Transverse colon (tissue), 4 donors: Measurements from ENCODE around the gene DCTN5. TPM values are rescaled to one million over a fixed set of nuclear protein-coding genes. Genes with fewer than 3 reads are reported as not detected.

Experiments used
- DNase-seq: peaks from one replicate; pipeline ENCODE4 v3.0.0-alpha.2; 2019
- H3K27ac ChIP-seq, 4 donors: fragments of 200-600 bp; sonication (generic); 2 replicates each; pipeline ENCODE4 v1.5.1; 2016 to 2018; ENCODE audit warnings: inconsistent platforms in 4 of 4
- H3K27me3 ChIP-seq: fragments of 200-600 bp; sonication (generic); 2 replicates; pipeline ENCODE4 v1.5.1; 2017; ENCODE audit warnings: inconsistent platforms
- H3K36me3 ChIP-seq, 4 donors: fragments of 200-600 bp; sonication (generic); 2 replicates each; pipeline ENCODE4 v1.5.1; 2017 to 2019; ENCODE audit warnings: inconsistent platforms in 4 of 4
- H3K4me1 ChIP-seq, 4 donors: fragments of 200-600 bp; sonication (generic); 2 replicates each; pipeline ENCODE4 v1.5.1; 2017 to 2020; ENCODE audit warnings: inconsistent platforms in 4 of 4
- H3K4me3 ChIP-seq, 4 donors: fragments of 200-600 bp; sonication (generic); 1 replicate in 1 of 4; 2 replicates in 3 of 4; pipeline versions ENCODE4 v1.5.1 to v1.6.1; 2017 to 2019; ENCODE audit warnings: inconsistent platforms in 4 of 4
- H3K9me3 ChIP-seq, 2 donors: fragments of 200-600 bp; sonication (generic); 2 replicates each; pipeline ENCODE4 v1.5.1; 2017 to 2019; ENCODE audit warnings: inconsistent platforms in 2 of 2
- EP300 ChIP-seq: sonication (generic); formaldehyde crosslinking; IDR thresholded peaks from one replicate; pipeline ENCODE4 v1.6.1; 2017; ENCODE audit warnings: antibody characterized with exemption, low read depth
- POLR2A ChIP-seq: fragments of 450-650 bp; IDR thresholded peaks from one replicate; pipeline ENCODE4 v1.6.1; 2016; ENCODE audit warnings: antibody characterized with exemption, mild to moderate bottlenecking, moderate library complexity
- POLR2AphosphoS5 ChIP-seq, 3 donors: sonication (generic); formaldehyde crosslinking; IDR thresholded peaks; one replicate each; pipeline ENCODE4 v1.6.1; 2016; ENCODE audit warnings: antibody characterized with exemption in 3 of 3
- WGBS, 2 donors: methylation state at CpG; one replicate each; pipeline ENCODE4 v1.1.5; 2018; ENCODE audit warnings: low coverage in 1 of 2; 5-methylcytosine and 5-hydroxymethylcytosine counted together
- in situ Hi-C, 4 donors: fragments of 200-750 bp; cut with MboI; loops; one replicate each; pipeline versions ENCODE4 v1.15.0 to v1.15.1; 2017; ENCODE audit warnings: low sequenced_read_pairs in 3 of 4, low pct_ligation_motif_present in 1 of 4, low pct_unique_long_range_greater_than_20kb in 1 of 4
- intact Hi-C: fragments of 100-400 bp; cut with DNase I; formaldehyde crosslinking; loops from one replicate; pipeline ENCODE4 v1.15.1; 2023; ENCODE audit warnings: low total_unique reads
- total RNA-seq, 4 donors: library from RNA; depleted of rRNA; stranded (reverse); fragments of >200 nt; gene quantifications; one replicate each; pipeline ENCODE4 v1.1.0, GENCODE V29; 2016
- TF ChIP-seq, protein P1 (sequence below), 5 experiments: fragments of 200-600 bp in 3 of 5; fragments of 450-650 bp in 2 of 5; sonication (generic) in 3 of 5; IDR thresholded peaks; 1 replicate in 2 of 5; 2 replicates in 3 of 5; pipeline ENCODE4 v1.5.1; 2016 to 2017; ENCODE audit warnings: antibody characterized with exemption in 5 of 5, inconsistent platforms in 3 of 5, mild to moderate bottlenecking in 2 of 5, moderate library complexity in 1 of 5

DCTN5 gene
- total RNA-seq, 4 donors from 2014 or later: 8.0 to 52.2 (median 37.5) TPM

DNA sequence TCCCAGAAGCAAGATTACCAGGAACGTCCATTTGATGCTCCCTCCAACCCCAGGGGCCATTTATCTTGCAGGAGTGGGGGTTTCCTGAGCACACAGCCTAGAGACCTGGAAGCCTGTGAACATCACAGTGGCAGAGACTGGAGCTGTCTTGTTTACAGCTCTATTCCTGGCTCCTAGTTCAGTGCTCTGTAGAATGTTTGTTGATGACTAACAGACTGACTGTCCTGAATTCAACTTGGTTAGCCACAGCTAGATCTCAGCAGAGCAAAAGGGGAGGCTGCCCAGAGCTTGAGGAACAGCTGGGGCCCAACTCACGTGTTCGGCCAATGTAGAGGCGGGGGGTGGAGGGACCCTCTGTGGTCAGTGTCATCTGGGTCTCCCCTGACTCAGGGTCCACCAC is 65.2 kb downstream of the DCTN5 start:
- no peak for DNase-seq
- no peak for TF ChIP-seq POLR2A
- no peak for TF ChIP-seq POLR2AphosphoS5 (IDR thresholded peaks at IDR 0.05)
- TF ChIP-seq EP300: no peak
- peaks cover 0 to 6% (median 0%) of the 10 kb centered on the region in 4 donors for H3K36me3 ChIP-seq
- peaks cover 0 to 6% (median under 1%) of the 10 kb centered on the region in 4 donors for H3K4me1 ChIP-seq
- H3K27ac ChIP-seq: no peak overlapping the region
- WGBS, 2 donors: 77% methylated on average over 4 of the region's 4 CpGs; no CpG with 5 or more reads in 1 of the 2 donors
- H3K9me3 ChIP-seq: no peaks in the 10 kb centered on the region
- no peak overlapping the region for H3K4me3 ChIP-seq
- H3K27me3 ChIP-seq: peaks cover 2% of the 10 kb centered on the region
- in situ Hi-C loops: no loop called here
- intact Hi-C loops: no loop called here

DNA sequence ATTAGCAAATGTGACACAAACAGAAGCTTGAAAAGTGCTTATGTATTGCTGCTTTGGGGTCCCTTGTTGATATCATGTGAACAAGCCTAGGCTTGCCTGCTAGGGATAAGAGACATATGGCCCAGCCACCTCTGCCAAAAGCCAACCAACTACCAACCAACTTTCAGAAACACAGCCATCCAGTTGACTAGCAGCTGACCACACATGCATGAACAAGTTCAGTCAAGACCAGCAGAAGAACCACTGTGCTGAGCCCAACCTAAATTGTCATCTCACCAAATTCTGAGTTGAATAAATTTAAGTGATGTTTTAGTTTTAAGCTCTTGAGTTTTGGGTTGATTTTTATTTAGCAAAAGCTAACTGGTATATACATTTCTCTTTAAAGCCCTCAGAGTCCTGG is 68.3 kb downstream of the DCTN5 start:
- H3K36me3 ChIP-seq: no peaks in the 10 kb centered on the region
- no peak for DNase-seq
- TF ChIP-seq POLR2AphosphoS5 (IDR thresholded peaks at IDR 0.05): no peak
- TF ChIP-seq EP300: no peak
- TF ChIP-seq, protein P1, sequence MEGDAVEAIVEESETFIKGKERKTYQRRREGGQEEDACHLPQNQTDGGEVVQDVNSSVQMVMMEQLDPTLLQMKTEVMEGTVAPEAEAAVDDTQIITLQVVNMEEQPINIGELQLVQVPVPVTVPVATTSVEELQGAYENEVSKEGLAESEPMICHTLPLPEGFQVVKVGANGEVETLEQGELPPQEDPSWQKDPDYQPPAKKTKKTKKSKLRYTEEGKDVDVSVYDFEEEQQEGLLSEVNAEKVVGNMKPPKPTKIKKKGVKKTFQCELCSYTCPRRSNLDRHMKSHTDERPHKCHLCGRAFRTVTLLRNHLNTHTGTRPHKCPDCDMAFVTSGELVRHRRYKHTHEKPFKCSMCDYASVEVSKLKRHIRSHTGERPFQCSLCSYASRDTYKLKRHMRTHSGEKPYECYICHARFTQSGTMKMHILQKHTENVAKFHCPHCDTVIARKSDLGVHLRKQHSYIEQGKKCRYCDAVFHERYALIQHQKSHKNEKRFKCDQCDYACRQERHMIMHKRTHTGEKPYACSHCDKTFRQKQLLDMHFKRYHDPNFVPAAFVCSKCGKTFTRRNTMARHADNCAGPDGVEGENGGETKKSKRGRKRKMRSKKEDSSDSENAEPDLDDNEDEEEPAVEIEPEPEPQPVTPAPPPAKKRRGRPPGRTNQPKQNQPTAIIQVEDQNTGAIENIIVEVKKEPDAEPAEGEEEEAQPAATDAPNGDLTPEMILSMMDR (IDR thresholded peaks at IDR 0.05): no peak
- TF ChIP-seq POLR2A: no peak
- H3K9me3 ChIP-seq: no peaks in the 10 kb centered on the region
- peaks cover 0 to 10% (median 2%) of the 10 kb centered on the region in 4 donors for H3K4me1 ChIP-seq
- H3K27me3 ChIP-seq: peaks cover 32% of the 10 kb centered on the region
- in situ Hi-C loops (no loop called here), intact Hi-C loops (no loop called here)
- no peak overlapping the region for H3K4me3 ChIP-seq
- H3K27ac ChIP-seq: no peak overlapping the region

DNA sequence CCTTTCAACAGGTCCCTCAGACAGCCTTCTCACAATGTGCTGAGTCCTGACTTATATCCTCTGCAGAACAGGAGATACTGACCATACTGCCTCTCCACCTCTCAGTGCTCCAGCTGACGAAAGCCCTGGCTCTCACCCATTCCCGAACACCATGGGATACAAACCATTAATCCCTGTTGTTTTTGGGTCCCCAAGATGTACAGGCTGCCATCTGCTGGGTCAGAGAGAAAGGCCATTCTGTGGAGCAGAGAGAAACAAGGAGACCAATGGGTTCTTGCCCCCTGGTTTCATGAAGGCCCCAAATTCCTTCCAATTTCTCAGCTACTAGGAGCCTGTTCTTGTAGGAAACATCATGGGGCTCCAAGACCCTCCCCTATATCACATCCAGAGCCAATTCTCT is 68.7 kb downstream of the DCTN5 start:
- TF ChIP-seq EP300 (no peak), POLR2A (no peak), POLR2AphosphoS5 (IDR thresholded peaks at IDR 0.05) (no peak)
- TF ChIP-seq, protein P1 (IDR thresholded peaks at IDR 0.05): no peak
- DNase-seq: no peak
- Histone ChIP-seq H3K9me3 (no peaks in the 10 kb centered on the region), H3K4me3 (no peak overlapping the region), H3K27ac (no peak overlapping the region), H3K4me1 (peaks cover 0 to 10% (median 2%) of the 10 kb centered on the region in 4 donors), H3K36me3 (no peaks in the 10 kb centered on the region), H3K27me3 (peaks cover 33% of the 10 kb centered on the region)
- intact Hi-C loops (no loop called here), in situ Hi-C loops (no loop called here)
- 97% methylated on average over 2 of the region's 2 CpGs; no CpG with 5 or more reads in 1 of the 2 donors for WGBS, 2 donors

DNA sequence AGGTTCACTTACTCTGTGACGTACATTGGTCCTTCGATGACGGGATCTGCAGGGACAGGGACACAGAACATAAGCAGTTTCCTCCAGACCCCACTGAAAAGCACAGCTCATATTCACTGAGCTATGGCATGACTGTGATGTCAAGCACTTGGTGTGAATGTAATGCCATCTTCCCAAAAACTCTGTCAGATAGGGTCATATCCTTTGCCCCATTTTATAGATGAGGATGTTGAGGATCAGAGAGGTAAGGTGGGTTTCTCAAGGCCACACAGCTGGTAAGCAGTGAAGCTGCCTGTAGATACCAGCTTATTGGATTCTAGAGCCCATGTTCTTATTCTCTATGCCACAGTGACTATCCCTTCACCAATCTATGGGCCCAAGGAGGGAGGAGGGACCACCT is 69.2 kb downstream of the DCTN5 start:
- in situ Hi-C loops: no loop called here
- Histone ChIP-seq H3K27me3 (peaks cover 33% of the 10 kb centered on the region), H3K4me3 (no peak overlapping the region), H3K27ac (peak overlapping the region in 2 of 4 donors; percentile 87 to 88), H3K4me1 (peaks cover 0 to 10% (median 2%) of the 10 kb centered on the region in 4 donors), H3K9me3 (no peaks in the 10 kb centered on the region), H3K36me3 (no peaks in the 10 kb centered on the region)
- intact Hi-C loops: no loop called here
- 90% methylated on average over 3 of the region's 3 CpGs; no CpG with 5 or more reads in 1 of the 2 donors for WGBS, 2 donors
- TF ChIP-seq POLR2AphosphoS5 (IDR thresholded peaks at IDR 0.05) (no peak), EP300 (no peak)
- TF ChIP-seq, protein P1 (IDR thresholded peaks at IDR 0.05): no peak
- no peak for DNase-seq

DNA sequence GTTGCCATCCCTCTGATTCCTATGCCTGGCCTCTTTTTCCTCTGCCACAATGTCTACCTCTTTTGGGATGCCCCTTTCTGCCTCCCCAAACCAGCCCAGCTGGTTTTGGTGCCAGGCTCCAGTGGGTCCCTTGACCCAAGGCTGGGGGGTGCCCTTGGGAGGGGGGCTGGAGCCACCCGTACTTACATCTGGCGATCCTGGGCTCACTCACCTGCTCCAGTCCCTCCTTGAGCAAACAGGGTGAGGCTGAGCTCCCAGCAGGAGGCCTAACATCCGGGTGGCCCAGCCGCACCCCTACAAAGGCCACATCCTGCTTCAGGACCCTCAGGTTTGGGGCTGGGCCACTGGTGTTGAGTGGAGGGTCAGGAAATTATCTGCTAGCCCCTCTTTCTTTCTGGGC is 70.5 kb downstream of the DCTN5 start:
- DNase-seq: peak; percentile 83
- Histone ChIP-seq H3K27me3 (peaks cover 34% of the 10 kb centered on the region), H3K27ac (peak overlapping the region; percentile 81 to 89 (median 88)), H3K9me3 (no peaks in the 10 kb centered on the region), H3K4me1 (peaks cover 0 to 10% (median 2%) of the 10 kb centered on the region in 4 donors), H3K36me3 (no peaks in the 10 kb centered on the region), H3K4me3 (peak overlapping the region in 3 of 4 donors; percentile 45 to 65 (median 53))
- TF ChIP-seq POLR2A (peak; percentile 62), POLR2AphosphoS5 (IDR thresholded peaks at IDR 0.05) (peak; percentile 34 to 75 (median 57)), EP300 (peak; percentile 8)
- TF ChIP-seq, protein P1 (IDR thresholded peaks at IDR 0.05): no peak
- in situ Hi-C loops: no loop called here
- intact Hi-C loops: no loop called here
- 31% methylated on average over 4 of the region's 4 CpGs; no CpG with 5 or more reads in 1 of the 2 donors for WGBS, 2 donors
